Peyer's patch (tissue), 4 donors: ENCODE data around the gene CCNG1. TPM values are rescaled to one million over a fixed set of nuclear protein-coding genes. Genes with fewer than 3 reads are reported as not detected.
"Not testable (repeated sequence)": the region's sequence is repeated elsewhere in the genome, so short reads cannot be mapped to it uniquely, and the experiment has no call there.

Experiments
- DNase-seq, 3 donors: peaks; one replicate each; pipeline ENCODE4 v3.0.0-alpha.2; 2017 to 2019
- H3K27ac ChIP-seq, 4 donors: fragments of 200-600 bp; sonication (generic); one replicate each; pipeline ENCODE4 v1.5.1; 2016 to 2019
- H3K27me3 ChIP-seq, 2 donors: fragments of 200-600 bp; sonication (generic); one replicate each; pipeline ENCODE4 v1.5.1; 2019
- H3K36me3 ChIP-seq, 3 donors: fragments of 200-600 bp; sonication (generic); one replicate each; pipeline ENCODE4 v1.5.1; 2016 to 2019
- H3K4me1 ChIP-seq, 4 donors: fragments of 200-600 bp; sonication (generic); one replicate each; pipeline ENCODE4 v1.5.1; 2016 to 2019
- H3K4me3 ChIP-seq, 4 donors: fragments of 200-600 bp; sonication (generic); 1 replicate in 3 of 4; 2 replicates in 1 of 4; pipeline ENCODE4 v1.5.1; 2016 to 2019; ENCODE audit warnings: mild to moderate bottlenecking in 1 of 4
- H3K9me3 ChIP-seq, 4 donors: fragments of 200-600 bp; sonication (generic); one replicate each; pipeline ENCODE4 v1.5.1; 2016 to 2019; ENCODE audit warnings: mild to moderate bottlenecking in 1 of 4
- POLR2A ChIP-seq, 2 donors: fragments of 450-650 bp; IDR thresholded peaks; one replicate each; pipeline ENCODE4 v1.5.1; 2017; ENCODE audit warnings: antibody characterized with exemption in 2 of 2, mild to moderate bottlenecking in 2 of 2, moderate library complexity in 2 of 2
- total RNA-seq, 4 donors: library from RNA; depleted of rRNA; stranded (reverse); fragments of >200 nt; gene quantifications; one replicate each; pipeline ENCODE4 v1.1.0, GENCODE V29; 2016
- TF ChIP-seq, protein P1 (sequence below), 6 experiments: fragments of 450-650 bp in 4 of 6; fragments of 200-600 bp in 2 of 6; sonication (generic) in 1 of 6; IDR thresholded peaks; one replicate each; pipeline ENCODE4 v1.5.1; 2017 to 2019; ENCODE audit warnings: antibody characterized with exemption in 6 of 6, mild to moderate bottlenecking in 3 of 6, moderate library complexity in 1 of 6

CCNG1 gene
- total RNA-seq, 4 donors from 2014 or later: 213 to 306 (median 246) TPM

DNA sequence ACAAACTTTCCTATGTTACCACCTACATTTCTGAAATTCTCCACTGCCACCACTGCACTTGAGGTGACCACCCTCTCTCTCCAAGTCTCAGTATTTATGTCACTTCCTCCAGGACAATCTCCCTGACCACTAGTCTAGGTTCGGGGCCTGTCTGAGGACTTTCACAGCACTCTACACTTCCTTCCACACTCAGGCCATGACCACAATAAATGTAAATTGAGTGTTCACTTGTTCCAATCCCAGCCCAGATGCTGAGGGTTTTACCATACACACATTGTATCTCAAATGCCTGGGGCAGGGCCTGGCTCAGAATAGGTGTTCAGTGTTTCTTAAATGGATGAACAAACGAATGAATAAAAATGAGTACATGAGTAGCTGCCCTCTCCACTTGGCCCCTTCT, 26.9 kb upstream of the CCNG1 start:
- DNase-seq: no peak
- Histone ChIP-seq H3K9me3 (no peaks in the 10 kb centered on the region), H3K4me1 (peaks cover 0 to 3% (median 0%) of the 10 kb centered on the region in 4 donors), H3K27me3 (no peaks in the 10 kb centered on the region), H3K36me3 (no peaks in the 10 kb centered on the region), H3K27ac (no peak overlapping the region), H3K4me3 (no peak overlapping the region)
- TF ChIP-seq, protein P1, sequence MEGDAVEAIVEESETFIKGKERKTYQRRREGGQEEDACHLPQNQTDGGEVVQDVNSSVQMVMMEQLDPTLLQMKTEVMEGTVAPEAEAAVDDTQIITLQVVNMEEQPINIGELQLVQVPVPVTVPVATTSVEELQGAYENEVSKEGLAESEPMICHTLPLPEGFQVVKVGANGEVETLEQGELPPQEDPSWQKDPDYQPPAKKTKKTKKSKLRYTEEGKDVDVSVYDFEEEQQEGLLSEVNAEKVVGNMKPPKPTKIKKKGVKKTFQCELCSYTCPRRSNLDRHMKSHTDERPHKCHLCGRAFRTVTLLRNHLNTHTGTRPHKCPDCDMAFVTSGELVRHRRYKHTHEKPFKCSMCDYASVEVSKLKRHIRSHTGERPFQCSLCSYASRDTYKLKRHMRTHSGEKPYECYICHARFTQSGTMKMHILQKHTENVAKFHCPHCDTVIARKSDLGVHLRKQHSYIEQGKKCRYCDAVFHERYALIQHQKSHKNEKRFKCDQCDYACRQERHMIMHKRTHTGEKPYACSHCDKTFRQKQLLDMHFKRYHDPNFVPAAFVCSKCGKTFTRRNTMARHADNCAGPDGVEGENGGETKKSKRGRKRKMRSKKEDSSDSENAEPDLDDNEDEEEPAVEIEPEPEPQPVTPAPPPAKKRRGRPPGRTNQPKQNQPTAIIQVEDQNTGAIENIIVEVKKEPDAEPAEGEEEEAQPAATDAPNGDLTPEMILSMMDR (IDR thresholded peaks at IDR 0.05): no peak
- no peak for TF ChIP-seq POLR2A (IDR thresholded peaks at IDR 0.05)

DNA sequence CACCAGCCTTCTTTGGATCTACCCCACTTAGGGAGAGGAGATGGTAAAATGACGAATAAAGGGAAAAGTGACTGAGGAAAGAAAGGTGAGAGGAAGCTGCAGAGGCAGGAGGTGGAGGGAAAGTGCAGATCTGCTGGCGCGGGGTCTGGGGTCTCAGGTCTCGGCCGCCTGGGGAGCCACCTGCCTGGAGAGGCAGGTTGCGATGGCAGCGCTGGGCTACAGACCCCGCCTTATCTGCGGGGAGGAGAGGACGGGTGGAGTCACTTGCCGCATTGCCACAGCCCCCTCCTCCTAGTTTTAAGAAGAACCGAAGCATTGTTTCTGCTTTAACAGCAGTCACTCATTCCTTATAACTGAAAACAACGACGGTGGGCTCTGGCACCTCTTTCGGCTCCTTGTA, 21.7 kb upstream of the CCNG1 start:
- not testable (repeated sequence) for DNase-seq, H3K9me3 ChIP-seq, H3K4me1 ChIP-seq, H3K27me3 ChIP-seq, H3K4me3 ChIP-seq, H3K36me3 ChIP-seq, H3K27ac ChIP-seq

DNA sequence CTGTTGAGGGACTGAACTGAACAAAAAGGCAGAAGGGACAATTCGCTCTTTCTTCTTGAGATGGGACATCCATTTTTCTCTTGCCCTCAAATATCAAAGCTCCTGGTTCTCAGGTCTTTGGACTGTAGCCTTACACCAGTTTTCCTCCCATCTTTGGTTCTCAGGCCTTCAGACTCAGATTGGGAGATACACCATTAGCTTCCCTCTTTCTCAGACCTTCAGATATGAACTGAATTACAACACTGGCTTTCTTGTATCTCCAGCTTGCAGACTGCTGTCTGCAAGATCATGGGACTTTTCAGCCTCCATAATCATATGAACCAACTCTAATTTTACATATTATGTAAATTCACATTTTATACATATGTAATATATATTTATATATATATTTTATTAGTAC, 12.6 kb upstream of the CCNG1 start:
- no peaks in the 10 kb centered on the region for H3K4me1 ChIP-seq
- TF ChIP-seq, protein P1 (IDR thresholded peaks at IDR 0.05): no peak
- no peak for TF ChIP-seq POLR2A (IDR thresholded peaks at IDR 0.05)
- H3K27me3 ChIP-seq: no peaks in the 10 kb centered on the region
- no peak overlapping the region for H3K27ac ChIP-seq
- H3K4me3 ChIP-seq: no peak overlapping the region
- no peaks in the 10 kb centered on the region for H3K36me3 ChIP-seq
- DNase-seq: no peak
- H3K9me3 ChIP-seq: no peaks in the 10 kb centered on the region

DNA sequence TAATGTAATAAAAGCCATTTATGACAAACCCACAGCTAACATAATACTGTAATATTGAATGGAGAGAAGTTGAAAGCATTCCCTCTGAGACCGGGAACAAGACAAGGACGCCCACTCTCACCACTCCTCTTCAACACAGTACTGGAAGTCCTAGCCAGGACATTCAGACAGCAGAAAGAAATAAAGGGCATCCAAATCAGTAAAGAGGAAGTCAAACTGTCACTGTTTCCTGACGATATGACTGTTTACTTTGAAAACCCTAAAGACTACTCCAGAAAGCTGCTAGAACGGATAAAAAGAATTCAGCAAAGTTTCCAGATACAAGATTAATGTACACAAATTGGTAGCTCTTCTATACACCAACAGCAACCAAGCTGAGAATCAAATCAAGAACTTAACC, 11.3 kb upstream of the CCNG1 start:
- H3K36me3 ChIP-seq, H3K27ac ChIP-seq, H3K9me3 ChIP-seq, DNase-seq, H3K4me1 ChIP-seq, H3K27me3 ChIP-seq, H3K4me3 ChIP-seq: not testable (repeated sequence)

DNA sequence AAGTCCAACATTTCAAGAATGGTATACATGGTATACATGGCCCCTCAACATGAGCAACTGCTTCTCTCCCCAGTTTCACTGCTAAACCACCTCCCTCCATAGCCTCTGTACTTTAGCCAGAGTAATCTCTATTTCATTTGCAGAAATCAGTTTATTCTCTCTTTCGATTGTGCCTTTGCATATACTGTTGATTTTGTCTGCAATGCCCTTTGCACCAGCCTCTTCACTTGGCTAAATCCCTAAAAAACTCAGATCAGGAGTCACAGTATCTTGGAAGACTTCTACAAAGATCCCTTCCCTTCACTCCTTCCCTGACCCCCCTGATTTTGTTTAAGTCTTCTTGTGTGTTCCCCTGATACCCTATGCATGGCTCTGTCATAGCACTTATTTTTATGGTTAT, 4.9 kb upstream of the CCNG1 start:
- no peaks in the 10 kb centered on the region for H3K27me3 ChIP-seq
- H3K9me3 ChIP-seq: no peaks in the 10 kb centered on the region
- H3K27ac ChIP-seq: no peak overlapping the region
- no peak for TF ChIP-seq POLR2A (IDR thresholded peaks at IDR 0.05)
- TF ChIP-seq, protein P1 (IDR thresholded peaks at IDR 0.05): no peak
- H3K36me3 ChIP-seq: no peaks in the 10 kb centered on the region
- no peak for DNase-seq
- no peaks in the 10 kb centered on the region for H3K4me1 ChIP-seq
- H3K4me3 ChIP-seq: no peak overlapping the region

DNA sequence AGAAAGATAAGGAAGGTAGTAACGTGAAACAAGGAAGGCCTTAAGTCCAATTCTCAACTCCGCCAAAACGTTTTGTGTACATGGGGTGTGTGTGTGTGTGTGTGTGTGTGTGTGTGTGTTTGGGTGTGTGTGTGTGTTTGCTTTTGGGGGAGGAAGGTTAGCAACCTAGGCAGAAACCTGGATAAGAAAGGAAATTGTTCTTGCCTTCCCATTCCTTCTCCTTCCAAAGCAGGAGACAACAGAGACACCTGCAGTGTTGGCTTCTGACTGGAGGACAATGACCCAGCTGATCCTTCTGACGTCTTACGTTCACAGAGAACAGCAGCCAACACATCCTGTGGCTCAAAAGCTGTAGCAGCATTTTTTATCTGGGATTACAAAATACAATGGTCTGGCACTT, 4.1 kb upstream of the CCNG1 start:
- H3K27me3 ChIP-seq: no peaks in the 10 kb centered on the region
- H3K36me3 ChIP-seq: no peaks in the 10 kb centered on the region
- no peak for DNase-seq
- no peaks in the 10 kb centered on the region for H3K9me3 ChIP-seq
- no peak overlapping the region for H3K27ac ChIP-seq
- H3K4me1 ChIP-seq: peaks cover 0 to under 1% (median 0%) of the 10 kb centered on the region in 4 donors
- TF ChIP-seq, protein P1 (IDR thresholded peaks at IDR 0.05): no peak
- TF ChIP-seq POLR2A (IDR thresholded peaks at IDR 0.05): no peak
- H3K4me3 ChIP-seq: no peak overlapping the region

DNA sequence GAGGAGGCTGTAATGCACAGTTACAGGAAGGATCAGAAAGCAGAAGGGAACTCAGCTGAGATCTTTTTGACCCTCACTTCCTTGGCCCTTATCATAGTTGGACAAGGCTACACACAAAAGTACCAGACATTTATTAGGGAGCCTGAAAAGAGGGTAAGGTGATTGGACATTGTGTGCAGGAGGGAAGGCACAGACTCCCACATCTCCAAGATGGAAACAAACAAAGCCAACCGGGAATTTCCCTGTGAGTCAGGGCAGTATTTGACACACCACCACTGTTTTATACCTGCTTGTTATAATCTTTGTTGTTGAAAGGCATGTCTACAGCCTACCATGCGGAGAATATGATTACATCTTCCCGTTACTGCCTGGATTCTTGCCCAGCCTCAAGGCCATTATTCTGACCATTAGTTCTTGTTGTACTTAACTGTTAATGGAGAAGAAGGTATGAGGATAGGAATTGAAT, 3.0 kb upstream of the CCNG1 start:
- TF ChIP-seq POLR2A (IDR thresholded peaks at IDR 0.05): no peak
- TF ChIP-seq, protein P1 (IDR thresholded peaks at IDR 0.05): no peak
- Histone ChIP-seq H3K4me3 (no peak overlapping the region), H3K36me3 (no peaks in the 10 kb centered on the region), H3K4me1 (peaks cover 0 to 12% (median 0%) of the 10 kb centered on the region in 4 donors), H3K27me3 (no peaks in the 10 kb centered on the region), H3K9me3 (no peaks in the 10 kb centered on the region), H3K27ac (peak overlapping the region in 1 of 4 donors; percentile 32)
- peak in 1 of 3 donors; percentile 58 for DNase-seq
